Lung (tissue), 12 donors: ENCODE data around the gene EPS8L3. TPM values are rescaled to one million over a fixed set of nuclear protein-coding genes. Genes with fewer than 3 reads are reported as not detected.

Source experiments
- ATAC-seq: fragments of 200-7000 bp; cut with Tn5 transposase; one replicate; pipeline ENCODE4 v1.9.1; 2020; ENCODE audit warnings: moderate number of reproducible peaks; ENCODE audit not compliant: insufficient read depth, low FRiP score
- DNase-seq, 3 donors: peaks; one replicate each; pipeline ENCODE4 v3.0.0-alpha.2; 2013 to 2017
- H3K27ac ChIP-seq, 2 donors: one replicate each; pipeline ENCODE4 v1.5.1; 2013; ENCODE audit warnings: mild to moderate bottlenecking in 2 of 2, moderate library complexity in 2 of 2, control low read depth in 1 of 2, inconsistent platforms in 1 of 2, low read depth in 1 of 2, low read length in 1 of 2
- H3K27me3 ChIP-seq, 3 donors: one replicate each; pipeline ENCODE4 v1.5.1; 2013; ENCODE audit warnings: low read length in 2 of 3; ENCODE audit not compliant: control insufficient read depth in 3 of 3, insufficient read depth in 3 of 3
- H3K36me3 ChIP-seq, 4 donors: one replicate each; pipeline ENCODE4 v1.5.1; 2013; ENCODE audit warnings: low read length in 4 of 4, mild to moderate bottlenecking in 1 of 4, moderate library complexity in 1 of 4; ENCODE audit not compliant: control insufficient read depth in 4 of 4, insufficient read depth in 4 of 4
- H3K4me1 ChIP-seq, 5 donors: one replicate each; pipeline ENCODE4 v1.5.1; 2013; ENCODE audit warnings: low read length in 5 of 5, mild to moderate bottlenecking in 2 of 5, moderate library complexity in 1 of 5; ENCODE audit not compliant: control insufficient read depth in 5 of 5, insufficient read depth in 5 of 5
- H3K4me3 ChIP-seq: one replicate; pipeline ENCODE4 v1.5.1; 2013; ENCODE audit warnings: mild to moderate bottlenecking, control low read depth, moderate library complexity
- H3K9ac ChIP-seq, 2 donors: one replicate each; pipeline ENCODE4 v1.5.1; 2013; ENCODE audit warnings: low read length in 2 of 2, control low read depth in 1 of 2; ENCODE audit not compliant: insufficient read depth in 1 of 2
- H3K9me3 ChIP-seq, 4 donors: one replicate each; pipeline ENCODE4 v1.5.1; 2013; ENCODE audit warnings: low read length in 3 of 4, mild to moderate bottlenecking in 1 of 4, moderate library complexity in 1 of 4; ENCODE audit not compliant: control insufficient read depth in 4 of 4, insufficient read depth in 3 of 4
- CTCF ChIP-seq: IDR thresholded peaks from 2 replicates; pipeline ENCODE4 v1.5.1; 2012; ENCODE audit warnings: mild to moderate bottlenecking; ENCODE audit errors: control extremely low read depth, extremely low read depth
- WGBS, 2 donors: extraction: QIAGEN DNeasy Blood & Tissue Kit; methylation state at CpG; one replicate each; pipeline ENCODE4 v1.1.7; 2013; 5-methylcytosine and 5-hydroxymethylcytosine counted together
- polyA plus RNA-seq, 2 donors: library from polyadenylated mRNA; stranded (reverse); fragments of 200-250 nt; gene quantifications; one replicate each; pipeline ENCODE4 v1.2.1, GENCODE V29; 2013
- total RNA-seq, 2 donors: library from RNA; depleted of rRNA in 1 of 2; stranded (reverse); fragments of >200 nt in 1 of 2; gene quantifications; one replicate each; pipeline ENCODE4 v1.2.1, GENCODE V29; 2014 to 2021
- donor health status: control.
- donor health status: control.
- donor health status: Bipolar disorder and iron deficiency.
- donor health status: healthy.
- donor health status: DM: yes; HTN: yes; CAD: no.

The EPS8L3 gene
- total and polyA plus RNA-seq, 4 donors, result 0.10 to 0.52 TPM; not detected in 2

- no peak for TF ChIP-seq CTCF
- Histone ChIP-seq H3K27me3 (no peaks in the 10 kb centered on the region), H3K9me3 (no peaks in the 10 kb centered on the region), H3K27ac (peak overlapping the region in 1 of 2 donors; percentile 45), H3K36me3 (no peaks in the 10 kb centered on the region), H3K9ac (peak overlapping the region in 1 of 2 donors; percentile 57), H3K4me3 (no peak overlapping the region), H3K4me1 (peaks cover 5 to 49% (median 26%) of the 10 kb centered on the region in 5 donors)
- DNase-seq (peak; percentile 97 to 99 (median 98)), ATAC-seq (no peak)
- WGBS, 2 donors, result 29 to 41% methylated on average over 18 of the region's 18 CpGs
Observed at GRCh38 chr1:109792056-109792831, 28.5 kb upstream of the EPS8L3 start.

GRCh38 chr1:109791495-109792043, 27.8 kb upstream of the EPS8L3 start:
- Histone ChIP-seq H3K4me1 (peaks cover 5 to 52% (median 28%) of the 10 kb centered on the region in 5 donors), H3K9ac (peak overlapping the region in 1 of 2 donors; percentile 57), H3K9me3 (no peaks in the 10 kb centered on the region), H3K36me3 (no peaks in the 10 kb centered on the region), H3K27ac (peak overlapping the region in 1 of 2 donors; percentile 80), H3K27me3 (no peaks in the 10 kb centered on the region), H3K4me3 (no peak overlapping the region)
- no peak for TF ChIP-seq CTCF
- ATAC-seq, result no peak
- no peak for DNase-seq
- WGBS, 2 donors, result 70 to 76% methylated on average over 9 of the region's 9 CpGs

GRCh38 chr1:109790735-109791494, 27.2 kb upstream of the EPS8L3 start:
- H3K9ac ChIP-seq, result no peak overlapping the region
- ATAC-seq (peak; percentile 29), DNase-seq (peak; percentile 62 to 76 (median 64))
- H3K9me3 ChIP-seq, result no peaks in the 10 kb centered on the region
- WGBS, 2 donors, result 37 to 60% methylated on average over 12 of the region's 12 CpGs
- H3K36me3 ChIP-seq, result no peaks in the 10 kb centered on the region
- no peaks in the 10 kb centered on the region for H3K27me3 ChIP-seq
- peak overlapping the region in 1 of 2 donors; percentile 80 for H3K27ac ChIP-seq
- TF ChIP-seq CTCF, result no peak
- H3K4me3 ChIP-seq, result no peak overlapping the region
- peaks cover 5 to 58% (median 30%) of the 10 kb centered on the region in 5 donors for H3K4me1 ChIP-seq
